Liver (tissue), 9 donors: ENCODE results near the gene GATA2. TPM values are rescaled to one million over a fixed set of nuclear protein-coding genes. Genes with fewer than 3 reads are reported as not detected.

Experiments
- DNase-seq: peaks from one replicate; pipeline ENCODE4 v3.0.0-alpha.2; 2017; ENCODE audit warnings: low spot score
- H3K27ac ChIP-seq, 2 donors: one replicate each; pipeline ENCODE4 v1.7.0; 2013; ENCODE audit warnings: inconsistent platforms in 2 of 2, low read length in 2 of 2, control low read depth in 1 of 2, low read depth in 1 of 2, mild to moderate bottlenecking in 1 of 2
- H3K27me3 ChIP-seq, 4 donors: one replicate each; pipeline versions ENCODE4 v1.6.1 to v1.7.0; 2013; ENCODE audit warnings: low read length in 3 of 4, inconsistent platforms in 1 of 4, mild to moderate bottlenecking in 1 of 4, moderate library complexity in 1 of 4; ENCODE audit not compliant: control insufficient read depth in 4 of 4, insufficient read depth in 4 of 4
- H3K36me3 ChIP-seq, 4 donors: one replicate each; pipeline versions ENCODE4 v1.6.1 to v1.7.0; 2013; ENCODE audit warnings: low read length in 3 of 4, mild to moderate bottlenecking in 3 of 4, low read depth in 1 of 4, moderate library complexity in 1 of 4; ENCODE audit not compliant: control insufficient read depth in 4 of 4, insufficient read depth in 3 of 4
- H3K4me1 ChIP-seq, 4 donors: one replicate each; pipeline versions ENCODE4 v1.6.1 to v1.7.0; 2013; ENCODE audit warnings: low read length in 3 of 4, mild to moderate bottlenecking in 3 of 4, moderate library complexity in 1 of 4; ENCODE audit not compliant: control insufficient read depth in 4 of 4, insufficient read depth in 4 of 4
- H3K4me3 ChIP-seq, 3 donors: one replicate each; pipeline versions ENCODE4 v1.6.1 to v1.7.0; 2013; ENCODE audit warnings: low read length in 3 of 3, control low read depth in 1 of 3, low read depth in 1 of 3, mild to moderate bottlenecking in 1 of 3
- H3K9ac ChIP-seq, 2 donors: one replicate each; pipeline ENCODE4 v1.7.0; 2013; ENCODE audit warnings: low read length in 2 of 2, mild to moderate bottlenecking in 2 of 2, moderate library complexity in 2 of 2, control low read depth in 1 of 2, low read depth in 1 of 2
- H3K9me3 ChIP-seq, 4 donors: one replicate each; pipeline versions ENCODE4 v1.6.1 to v1.7.0; 2013; ENCODE audit warnings: low read length in 3 of 4; ENCODE audit not compliant: control insufficient read depth in 4 of 4
- CTCF ChIP-seq: fragments of 150-350 bp; IDR thresholded peaks from 2 replicates; pipeline ENCODE4 v1.5.1; 2017; ENCODE audit warnings: improper control_type of control experiment, low read depth, low read length; ENCODE audit not compliant: missing input control
- FOXA2 ChIP-seq: IDR thresholded peaks from 2 replicates; pipeline ENCODE4 v1.6.1; 2016; ENCODE audit warnings: antibody characterized with exemption
- GABPA ChIP-seq, 2 donors: IDR thresholded peaks in 1 of 2; conservative IDR thresholded peaks in 1 of 2; 2 replicates each; pipeline ENCODE4 v1.6.1; 2016; ENCODE audit warnings: antibody characterized with exemption in 2 of 2, mild to moderate bottlenecking in 1 of 2, moderate library complexity in 1 of 2
- HNF4A ChIP-seq, 2 donors: conservative IDR thresholded peaks; 2 replicates each; pipeline ENCODE4 v1.6.1; 2016; ENCODE audit warnings: antibody characterized with exemption in 2 of 2, mild to moderate bottlenecking in 2 of 2
- HNF4G ChIP-seq: IDR thresholded peaks from 2 replicates; pipeline ENCODE4 v1.6.1; 2016; ENCODE audit warnings: antibody characterized with exemption
- JUND ChIP-seq, 2 donors: IDR thresholded peaks; 2 replicates each; pipeline ENCODE4 v1.6.1; 2016; ENCODE audit warnings: antibody characterized with exemption in 2 of 2
- RAD21 ChIP-seq, 2 donors: IDR thresholded peaks; 2 replicates each; pipeline ENCODE4 v1.6.1; 2016; ENCODE audit warnings: antibody characterized with exemption in 2 of 2, mild to moderate bottlenecking in 2 of 2
- SP1 ChIP-seq: IDR thresholded peaks from 2 replicates; pipeline ENCODE4 v1.6.1; 2018; ENCODE audit warnings: antibody characterized with exemption, mild to moderate bottlenecking
- YY1 ChIP-seq: IDR thresholded peaks from 2 replicates; pipeline ENCODE4 v1.6.1; 2016; ENCODE audit warnings: antibody characterized with exemption, mild to moderate bottlenecking
- ZBTB33 ChIP-seq: IDR thresholded peaks from 2 replicates; pipeline ENCODE4 v1.6.1; 2016; ENCODE audit warnings: antibody characterized with exemption
- WGBS: extraction: QIAGEN DNeasy Blood & Tissue Kit; methylation state at CpG from one replicate; pipeline ENCODE4 v1.1.7; 2013; 5-methylcytosine and 5-hydroxymethylcytosine counted together
- polyA plus RNA-seq, 2 donors: library from polyadenylated mRNA; stranded (reverse) in 1 of 2; unstranded in 1 of 2; fragments of 200-250 nt in 1 of 2; fragments of >200 nt in 1 of 2; fragmentation: Nextera tagmentation in 1 of 2; extraction: Ambion mirVana in 1 of 2; gene quantifications; one replicate each; pipeline versions ENCODE4 v1.2.1 to v1.2.3, GENCODE V29; 2013 to 2015
- total RNA-seq, 2 donors: library from RNA; depleted of rRNA; stranded (reverse); fragments of >200 nt; gene quantifications; one replicate each; pipeline ENCODE4 v1.2.3, GENCODE V29; 2014
- TF ChIP-seq, protein P1 (sequence below): IDR thresholded peaks from 2 replicates; pipeline ENCODE4 v1.6.1; 2016; ENCODE audit warnings: antibody characterized with exemption, mild to moderate bottlenecking
- TF ChIP-seq, protein P2 (sequence below): IDR thresholded peaks from 2 replicates; pipeline ENCODE4 v1.6.1; 2016; ENCODE audit warnings: antibody characterized with exemption
- donor health status: healthy.
- donor health status: healthy.
- donor health status: healthy.
- donor health status: healthy.
- donor health status: healthy.

The GATA2 gene
- total and polyA plus RNA-seq, 4 donors: 0.25 to 2.8 (median 0.54) TPM

- TF ChIP-seq, protein P1, sequence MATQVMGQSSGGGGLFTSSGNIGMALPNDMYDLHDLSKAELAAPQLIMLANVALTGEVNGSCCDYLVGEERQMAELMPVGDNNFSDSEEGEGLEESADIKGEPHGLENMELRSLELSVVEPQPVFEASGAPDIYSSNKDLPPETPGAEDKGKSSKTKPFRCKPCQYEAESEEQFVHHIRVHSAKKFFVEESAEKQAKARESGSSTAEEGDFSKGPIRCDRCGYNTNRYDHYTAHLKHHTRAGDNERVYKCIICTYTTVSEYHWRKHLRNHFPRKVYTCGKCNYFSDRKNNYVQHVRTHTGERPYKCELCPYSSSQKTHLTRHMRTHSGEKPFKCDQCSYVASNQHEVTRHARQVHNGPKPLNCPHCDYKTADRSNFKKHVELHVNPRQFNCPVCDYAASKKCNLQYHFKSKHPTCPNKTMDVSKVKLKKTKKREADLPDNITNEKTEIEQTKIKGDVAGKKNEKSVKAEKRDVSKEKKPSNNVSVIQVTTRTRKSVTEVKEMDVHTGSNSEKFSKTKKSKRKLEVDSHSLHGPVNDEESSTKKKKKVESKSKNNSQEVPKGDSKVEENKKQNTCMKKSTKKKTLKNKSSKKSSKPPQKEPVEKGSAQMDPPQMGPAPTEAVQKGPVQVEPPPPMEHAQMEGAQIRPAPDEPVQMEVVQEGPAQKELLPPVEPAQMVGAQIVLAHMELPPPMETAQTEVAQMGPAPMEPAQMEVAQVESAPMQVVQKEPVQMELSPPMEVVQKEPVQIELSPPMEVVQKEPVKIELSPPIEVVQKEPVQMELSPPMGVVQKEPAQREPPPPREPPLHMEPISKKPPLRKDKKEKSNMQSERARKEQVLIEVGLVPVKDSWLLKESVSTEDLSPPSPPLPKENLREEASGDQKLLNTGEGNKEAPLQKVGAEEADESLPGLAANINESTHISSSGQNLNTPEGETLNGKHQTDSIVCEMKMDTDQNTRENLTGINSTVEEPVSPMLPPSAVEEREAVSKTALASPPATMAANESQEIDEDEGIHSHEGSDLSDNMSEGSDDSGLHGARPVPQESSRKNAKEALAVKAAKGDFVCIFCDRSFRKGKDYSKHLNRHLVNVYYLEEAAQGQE: no peak
These were observed 40.2 kb downstream of the GATA2 start (continued) for GRCh38 chr3:128452678-128453275.

GRCh38 chr3:128452120-128452519 is 40.9 kb downstream of the GATA2 start:
- no peaks in the 10 kb centered on the region for H3K4me1 ChIP-seq
- H3K36me3 ChIP-seq: no peaks in the 10 kb centered on the region
- no peak overlapping the region for H3K9ac ChIP-seq
- peaks cover 0 to 2% (median under 1%) of the 10 kb centered on the region in 4 donors for H3K27me3 ChIP-seq
- no peak for DNase-seq
- TF ChIP-seq, protein P1: no peak
- TF ChIP-seq CTCF (no peak), SP1 (no peak), ZBTB33 (no peak), RAD21 (IDR thresholded peaks at IDR 0.05) (no peak), HNF4A (conservative IDR thresholded peaks at IDR 0.05) (no peak), HNF4G (no peak), FOXA2 (no peak), GABPA (IDR thresholded peaks at IDR 0.05 in 1 of 2, conservative IDR thresholded peaks at IDR 0.05 in 1 of 2) (no peak), YY1 (no peak), JUND (IDR thresholded peaks at IDR 0.05) (no peak)
- TF ChIP-seq, protein P2, sequence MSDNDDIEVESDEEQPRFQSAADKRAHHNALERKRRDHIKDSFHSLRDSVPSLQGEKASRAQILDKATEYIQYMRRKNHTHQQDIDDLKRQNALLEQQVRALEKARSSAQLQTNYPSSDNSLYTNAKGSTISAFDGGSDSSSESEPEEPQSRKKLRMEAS: no peak
- no peaks in the 10 kb centered on the region for H3K9me3 ChIP-seq
- WGBS: 91% methylated on average over 9 of the region's 9 CpGs
- H3K27ac ChIP-seq: no peak overlapping the region
- H3K4me3 ChIP-seq: no peak overlapping the region
